B cell (primary cell): ENCODE data around the gene CST6. TPM values are rescaled to one million over a fixed set of nuclear protein-coding genes. Genes with fewer than 3 reads are reported as not detected.

ENCODE experiments used
- ATAC-seq: fragments of 200-7000 bp; cut with Tn5 transposase; one replicate; pipeline ENCODE4 v1.10.0; 2021; ENCODE audit warnings: low read depth, mild to moderate bottlenecking, moderate number of reproducible peaks, moderate library complexity
- CTCF ChIA-PET: fragments of 350-600 bp; sonication (Branson Sonifier 250); formaldehyde crosslinking; loops from one replicate; lab custom pipeline; 2021; ENCODE audit warnings: antibody characterized with exemption, inconsistent platforms; lab: Charles Lee
- POLR2A ChIA-PET: fragments of 350-600 bp; sonication (Branson Sonifier 250); formaldehyde crosslinking; loops from one replicate; lab custom pipeline; 2021; ENCODE audit warnings: antibody characterized with exemption; lab: Charles Lee
- DNase-seq: peaks from one replicate; pipeline ENCODE4 v3.0.0; 2013
- H2AFZ ChIP-seq: 2 replicates; pipeline ENCODE4 v1.6.1; 2012; ENCODE audit warnings: mild to moderate bottlenecking, low read depth, low read length; ENCODE audit not compliant: insufficient read depth, poor library complexity, severe bottlenecking
- H3K27ac ChIP-seq, 2 donors: 1 replicate in 1 of 2; 2 replicates in 1 of 2; pipeline ENCODE4 v1.5.1; 2012 to 2013; ENCODE audit warnings: low read length in 2 of 2, mild to moderate bottlenecking in 2 of 2, moderate library complexity in 1 of 2
- H3K27me3 ChIP-seq, 4 experiments: fragments of 200-600 bp in 1 of 4; sonication (generic) in 1 of 4; replicated peaks in 1 of 4; 1 replicate in 2 of 4; 2 replicates in 2 of 4; pipeline versions ENCODE4 v1.6.1 to v1.7.0; 2013 to 2016; ENCODE audit warnings: low read length in 3 of 4, mild to moderate bottlenecking in 2 of 4, mixed read lengths in 1 of 4, moderate library complexity in 1 of 4; ENCODE audit not compliant: insufficient read depth in 4 of 4, control insufficient read depth in 3 of 4; ENCODE audit errors: control extremely low read depth in 1 of 4
- H3K36me3 ChIP-seq, 2 experiments: replicated peaks in 1 of 2; 1 replicate in 1 of 2; 2 replicates in 1 of 2; pipeline versions ENCODE4 v1.6.1 to v1.7.1; 2013; ENCODE audit warnings: low read length in 1 of 2; ENCODE audit not compliant: insufficient read depth in 2 of 2, control insufficient read depth in 1 of 2; ENCODE audit errors: control extremely low read depth in 1 of 2, extremely low read depth in 1 of 2
- H3K4me1 ChIP-seq, 2 donors: fragments of 200-600 bp in 1 of 2; sonication (generic) in 1 of 2; 1 replicate in 1 of 2; 2 replicates in 1 of 2; pipeline versions ENCODE4 v1.5.1 to v1.6.1; 2013 to 2017; ENCODE audit warnings: low read length in 2 of 2; ENCODE audit not compliant: control insufficient read depth in 2 of 2, insufficient read depth in 2 of 2
- H3K4me2 ChIP-seq: replicated peaks from 2 replicates; pipeline ENCODE3; 2012; ENCODE audit warnings: mild to moderate bottlenecking, low read depth, low read length; ENCODE audit not compliant: poor library complexity, severe bottlenecking
- H3K4me3 ChIP-seq, 5 experiments: fragments of 200-600 bp in 1 of 5; sonication (generic) in 1 of 5; 1 replicate in 3 of 5; 2 replicates in 2 of 5; pipeline versions ENCODE4 v1.5.1 to v1.7.0; 2011 to 2016; ENCODE audit warnings: low read length in 4 of 5, mild to moderate bottlenecking in 4 of 5, low read depth in 2 of 5, control low read depth in 1 of 5, moderate library complexity in 1 of 5; ENCODE audit not compliant: insufficient read depth in 1 of 5; ENCODE audit errors: control extremely low read depth in 1 of 5, extremely low read depth in 1 of 5
- H3K79me2 ChIP-seq: fragments of 200-600 bp; sonication (generic); one replicate; pipeline ENCODE4 v1.6.0; 2016; ENCODE audit warnings: low read length; ENCODE audit not compliant: control insufficient read depth, insufficient read depth
- H3K9ac ChIP-seq: fragments of 200-600 bp; sonication (generic); 2 replicates; pipeline ENCODE4 v1.6.1; 2017; ENCODE audit warnings: mild to moderate bottlenecking, low read length, moderate library complexity
- H3K9me3 ChIP-seq, 3 donors: one replicate each; pipeline versions ENCODE4 v1.6.1 to v1.7.1; 2013; ENCODE audit warnings: low read length in 2 of 3; ENCODE audit not compliant: control insufficient read depth in 2 of 3, insufficient read depth in 1 of 3; ENCODE audit errors: control extremely low read depth in 1 of 3
- H4K20me1 ChIP-seq: 2 replicates; pipeline ENCODE4 v1.6.0; 2012; ENCODE audit warnings: mild to moderate bottlenecking, low read length; ENCODE audit not compliant: insufficient read depth, control insufficient read depth, poor library complexity, severe bottlenecking
- H3K27ac Mint-ChIP-seq: one replicate; pipeline ENCODE4 v1.8.0; 2021; ENCODE audit warnings: mixed read lengths
- H3K27me3 Mint-ChIP-seq: one replicate; pipeline ENCODE4 v1.8.0; 2021; ENCODE audit warnings: mixed read lengths
- H3K4me1 Mint-ChIP-seq: one replicate; pipeline ENCODE4 v1.8.0; 2021; ENCODE audit warnings: mixed read lengths
- H3K4me3 Mint-ChIP-seq: one replicate; pipeline ENCODE4 v1.8.0; 2021; ENCODE audit warnings: mixed read lengths
- H3K9me3 Mint-ChIP-seq: one replicate; pipeline ENCODE4 v1.8.0; 2022; ENCODE audit warnings: mixed read lengths; ENCODE audit not compliant: insufficient read depth
- EZH2 ChIP-seq: IDR thresholded peaks from 2 replicates; pipeline ENCODE4 v1.6.1; 2012; ENCODE audit warnings: borderline replicate concordance, low read depth, mild to moderate bottlenecking, moderate library complexity, low read length; ENCODE audit not compliant: insufficient read depth, poor library complexity, severe bottlenecking
- WGBS: methylation state at CpG from one replicate; pipeline ENCODE4 v1.1.5; 2013; ENCODE audit warnings: missing lambda C conversion rate; ENCODE audit not compliant: insufficient coverage; 5-methylcytosine and 5-hydroxymethylcytosine counted together
- intact Hi-C: fragments of 100-400 bp; cut with micrococcal nuclease; formaldehyde crosslinking; loops from one replicate; pipeline ENCODE4 v1.10.0; 2022
- polyA plus RNA-seq: library from polyadenylated mRNA; depleted of rRNA; stranded (reverse); fragments of >200 nt; gene quantifications from 2 replicates; pipeline ENCODE4 v1.2.3, GENCODE V29; 2012
- total RNA-seq, 2 donors: library from RNA; stranded (reverse); fragments of 120-200 nt in 1 of 2; gene quantifications; 1 replicate in 1 of 2; 2 replicates in 1 of 2; pipeline versions ENCODE4 v1.2.3 to v1.2.4, GENCODE V29; 2013 to 2022
- TF ChIP-seq, protein P1 (sequence below): fragments of 200-600 bp; IDR thresholded peaks from one replicate; pipeline ENCODE4 v1.8.0; 2022; ENCODE audit warnings: antibody characterized with exemption, mild to moderate bottlenecking

CST6 gene
- total and polyA plus RNA-seq, 2 donors (not counting 1 experiment from before 2014, with no cell fraction given): not detected

DNA sequence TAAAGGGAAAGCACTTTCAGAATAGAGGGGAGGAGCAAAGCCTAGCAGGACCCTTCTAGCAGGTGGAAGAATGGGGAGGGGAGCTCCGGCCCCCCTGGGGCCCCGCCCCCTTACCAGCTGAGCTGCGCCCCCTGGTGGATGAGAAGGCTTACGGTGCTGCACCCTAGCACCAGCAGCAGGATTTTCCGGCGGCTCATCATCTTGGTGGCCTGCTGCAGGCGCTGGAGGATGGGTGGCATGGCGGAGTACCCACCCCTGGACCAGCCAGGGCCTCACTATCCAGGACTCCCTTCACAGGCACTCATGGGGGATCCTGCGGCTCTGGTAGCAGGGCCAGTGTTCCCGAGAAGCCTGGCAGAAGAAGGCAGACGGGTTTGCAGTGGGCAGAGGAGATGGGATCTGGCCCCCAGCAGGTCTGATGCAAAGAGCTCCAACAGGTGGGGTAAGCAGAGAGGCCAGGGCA lies 33.4 kb downstream of the CST6 start:
- TF ChIP-seq EZH2: no peak
- TF ChIP-seq, protein P1, sequence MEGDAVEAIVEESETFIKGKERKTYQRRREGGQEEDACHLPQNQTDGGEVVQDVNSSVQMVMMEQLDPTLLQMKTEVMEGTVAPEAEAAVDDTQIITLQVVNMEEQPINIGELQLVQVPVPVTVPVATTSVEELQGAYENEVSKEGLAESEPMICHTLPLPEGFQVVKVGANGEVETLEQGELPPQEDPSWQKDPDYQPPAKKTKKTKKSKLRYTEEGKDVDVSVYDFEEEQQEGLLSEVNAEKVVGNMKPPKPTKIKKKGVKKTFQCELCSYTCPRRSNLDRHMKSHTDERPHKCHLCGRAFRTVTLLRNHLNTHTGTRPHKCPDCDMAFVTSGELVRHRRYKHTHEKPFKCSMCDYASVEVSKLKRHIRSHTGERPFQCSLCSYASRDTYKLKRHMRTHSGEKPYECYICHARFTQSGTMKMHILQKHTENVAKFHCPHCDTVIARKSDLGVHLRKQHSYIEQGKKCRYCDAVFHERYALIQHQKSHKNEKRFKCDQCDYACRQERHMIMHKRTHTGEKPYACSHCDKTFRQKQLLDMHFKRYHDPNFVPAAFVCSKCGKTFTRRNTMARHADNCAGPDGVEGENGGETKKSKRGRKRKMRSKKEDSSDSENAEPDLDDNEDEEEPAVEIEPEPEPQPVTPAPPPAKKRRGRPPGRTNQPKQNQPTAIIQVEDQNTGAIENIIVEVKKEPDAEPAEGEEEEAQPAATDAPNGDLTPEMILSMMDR: peak; percentile 94

DNA sequence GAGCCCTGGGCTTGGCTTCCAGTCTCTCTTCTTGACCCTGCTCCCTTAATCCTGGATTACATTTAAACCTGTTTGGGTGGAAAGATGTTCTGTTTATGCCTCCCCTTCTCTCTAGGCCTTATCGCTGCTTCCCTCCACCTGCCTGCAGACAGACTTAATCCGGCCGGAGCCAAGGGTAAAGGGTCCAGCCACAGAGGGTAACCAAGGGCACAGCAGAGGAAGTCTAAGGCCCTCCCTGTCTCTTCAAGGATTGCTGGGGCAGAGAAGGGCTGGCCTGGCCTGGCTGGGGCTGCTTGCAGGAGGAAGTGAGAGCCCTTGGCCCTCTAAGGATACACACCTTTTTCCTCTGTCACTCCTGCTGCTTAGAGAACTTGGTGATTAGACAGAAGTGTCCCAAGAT lies 35.1 kb downstream of the CST6 start:
- Histone ChIP-seq H3K79me2 (peaks cover 28% of the 10 kb centered on the region), H3K4me1 (peaks cover 17 to 25% of the 10 kb centered on the region in 2 donors), H3K27me3 (peaks cover 0 to 35% (median 5%) of the 10 kb centered on the region in 4 experiments), H3K9ac (no peak overlapping the region), H4K20me1 (no peaks in the 10 kb centered on the region), H3K4me2 (no peak overlapping the region), H3K36me3 (no peaks in the 10 kb centered on the region), H3K27ac (no peak overlapping the region), H3K4me3 (no peak overlapping the region), H2AFZ (no peak overlapping the region), H3K9me3 (no peaks in the 10 kb centered on the region)
- ATAC-seq (no peak), DNase-seq (no peak)
- ChIA-PET CTCF (interaction anchor here (1.3 to 5.2 kb wide), 3 partner anchors 20 to 87 kb away, joined by 6 to 34 read pairs (median 8); no protein-coding TSS in a partner anchor), POLR2A (interaction anchor here (0.6 kb wide), 1 partner anchor 216 kb away, joined by 3 read pairs; no protein-coding TSS in a partner anchor)
- 87% methylated on average over 2 of the region's 3 CpGs for WGBS
- intact Hi-C loops: no loop called here
- TF ChIP-seq EZH2: no peak
- TF ChIP-seq, protein P1: no peak
- Mint-ChIP-seq H3K4me3 (no peak overlapping the region), H3K4me1 (peaks cover 23% of the 10 kb centered on the region), H3K27ac (no peak overlapping the region), H3K9me3 (no peaks in the 10 kb centered on the region), H3K27me3 (peaks cover 12% of the 10 kb centered on the region)

More for the DNA sequence above, 33.4 kb downstream of the CST6 start:
- Histone ChIP-seq H3K4me2 (peak overlapping the region; percentile 35), H3K79me2 (peaks cover 17% of the 10 kb centered on the region), H3K9ac (no peak overlapping the region), H2AFZ (no peak overlapping the region), H3K4me3 (no peak overlapping the region), H3K27me3 (peaks cover 0 to 35% (median 5%) of the 10 kb centered on the region in 4 experiments), H3K4me1 (peaks cover 10 to 15% of the 10 kb centered on the region in 2 donors), H3K9me3 (no peaks in the 10 kb centered on the region), H3K27ac (no peak overlapping the region), H4K20me1 (no peaks in the 10 kb centered on the region), H3K36me3 (no peaks in the 10 kb centered on the region)
- no peaks in the 10 kb centered on the region for H3K9me3 Mint-ChIP-seq
- peaks cover 12% of the 10 kb centered on the region for H3K27me3 Mint-ChIP-seq
- no peak overlapping the region for H3K4me3 Mint-ChIP-seq
- ChIA-PET POLR2A (interaction anchor here (0.6 kb wide), 1 partner anchor 11 kb away, joined by 8 read pairs; no protein-coding TSS in a partner anchor), CTCF (interaction anchor here (0.5 to 5.2 kb wide), 40 partner anchors 8 to 1692 kb away, joined by 3 to 35 read pairs (median 4); partner anchors contain the start of genes AP5B1, BANF1, CATSPER1 and FIBP)
- H3K27ac Mint-ChIP-seq: peak overlapping the region; percentile 7
- intact Hi-C loops: loop anchor here (2.0 kb wide), 1 partner anchor 42 kb away; the partner anchor contains the start of genes BANF1 and EIF1AD
- DNase-seq (peak; percentile 88), ATAC-seq (peak; percentile 96)
- H3K4me1 Mint-ChIP-seq: peaks cover 16% of the 10 kb centered on the region
- WGBS: 23% methylated on average over 11 of the region's 11 CpGs
